Spleen (tissue), 11 donors: ENCODE results near the gene SH3BP1. TPM values are rescaled to one million over a fixed set of nuclear protein-coding genes. Genes with fewer than 3 reads are reported as not detected.
A peak's percentile ranks its signal among the peaks of the same experiment; 100 is the strongest.

Source experiments
- DNase-seq: peaks from one replicate; pipeline ENCODE4 v3.0.0-alpha.2; 2020
- H3K27ac ChIP-seq, 8 donors: fragments of 200-600 bp; sonication (generic) in 7 of 8; 1 replicate in 4 of 8; 2 replicates in 4 of 8; pipeline versions ENCODE4 v1.5.0 to v1.8.0; 2016 to 2021; ENCODE audit warnings: inconsistent platforms in 4 of 8, mild to moderate bottlenecking in 4 of 8, moderate library complexity in 1 of 8
- H3K27me3 ChIP-seq, 7 donors: fragments of 200-600 bp; sonication (generic) in 6 of 7; replicated peaks in 1 of 7; 1 replicate in 4 of 7; 2 replicates in 3 of 7; pipeline versions ENCODE4 v1.5.0 to v1.8.0; 2016 to 2021; ENCODE audit warnings: inconsistent platforms in 3 of 7, mild to moderate bottlenecking in 1 of 7
- H3K36me3 ChIP-seq, 6 donors: fragments of 200-600 bp; sonication (generic) in 5 of 6; 1 replicate in 4 of 6; 2 replicates in 2 of 6; pipeline versions ENCODE4 v1.5.0 to v1.8.0; 2016 to 2021; ENCODE audit warnings: inconsistent platforms in 2 of 6
- H3K4me1 ChIP-seq, 6 donors: fragments of 200-600 bp; sonication (generic) in 5 of 6; 1 replicate in 3 of 6; 2 replicates in 3 of 6; pipeline versions ENCODE4 v1.5.0 to v1.8.0; 2016 to 2021; ENCODE audit warnings: inconsistent platforms in 3 of 6
- H3K4me3 ChIP-seq, 8 donors: fragments of 200-600 bp; sonication (generic) in 7 of 8; 1 replicate in 4 of 8; 2 replicates in 4 of 8; pipeline versions ENCODE4 v1.5.0 to v1.8.0; 2016 to 2021; ENCODE audit warnings: inconsistent platforms in 4 of 8, mild to moderate bottlenecking in 4 of 8, moderate library complexity in 2 of 8
- H3K9me3 ChIP-seq, 8 donors: fragments of 200-600 bp; sonication (generic) in 7 of 8; 1 replicate in 4 of 8; 2 replicates in 4 of 8; pipeline versions ENCODE4 v1.5.0 to v1.8.0; 2016 to 2021; ENCODE audit warnings: inconsistent platforms in 4 of 8
- CTCF ChIP-seq, 11 experiments: fragments of 200-600 bp in 7 of 11; fragments of 450-650 bp in 4 of 11; sonication (generic) in 4 of 11; IDR thresholded peaks in 8 of 11; conservative IDR thresholded peaks in 3 of 11; 1 replicate in 7 of 11; 2 replicates in 4 of 11; pipeline versions ENCODE4 v1.4.0 to v1.8.0; 2016 to 2021; ENCODE audit warnings: antibody characterized with exemption in 11 of 11, inconsistent platforms in 4 of 11, mild to moderate bottlenecking in 1 of 11
- POLR2A ChIP-seq, 3 donors: fragments of 450-650 bp; IDR thresholded peaks; one replicate each; pipeline ENCODE4 v1.5.1; 2017; ENCODE audit warnings: antibody characterized with exemption in 3 of 3, mild to moderate bottlenecking in 1 of 3
- POLR2AphosphoS5 ChIP-seq, 3 donors: sonication (generic); formaldehyde crosslinking; IDR thresholded peaks; one replicate each; pipeline ENCODE4 v1.5.1; 2017; ENCODE audit warnings: antibody characterized with exemption in 3 of 3
- WGBS, 5 donors: extraction: QIAGEN DNeasy Blood & Tissue Kit in 3 of 5; methylation state at CpG; one replicate each; pipeline versions ENCODE4 v1.1.5 to v1.1.7; 2013 to 2018; 5-methylcytosine and 5-hydroxymethylcytosine counted together
- intact Hi-C: fragments of 100-400 bp; cut with DNase I; formaldehyde crosslinking; loops from one replicate; pipeline ENCODE4 v1.15.0; 2023; ENCODE audit warnings: low total_unique reads
- polyA plus RNA-seq, 3 donors: library from polyadenylated mRNA; stranded (reverse); fragments of 200-250 nt; gene quantifications; one replicate each; pipeline ENCODE4 v1.2.1, GENCODE V29; 2013
- total RNA-seq, 7 donors: library from RNA; depleted of rRNA in 3 of 7; stranded (reverse); fragments of >200 nt in 3 of 7; fragmentation: NEBNext Ultra II Directional in 4 of 7; extraction: Animal tissue kit (Norgen Biotek cat#: 25700) in 4 of 7; gene quantifications; one replicate each; pipeline versions ENCODE4 v1.1.0 to v1.2.1, GENCODE V29; 2016 to 2021
- donor health status: healthy with polysubstance abuse.
- donor health status: DM: no; HTN: no; CAD: no; lungs with moderate emphysema.
- donor health status: DM: no; HTN: no; CAD: no.
- donor health status: Bipolar disorder and iron deficiency.
- donor health status: healthy.
- donor health status: DM: no; HTN: no; CAD: no.
- donor health status: DM: yes; HTN: yes; CAD: no.

Gene SH3BP1
- total and polyA plus RNA-seq, 10 donors, result 17.7 to 78.9 (median 57.2) TPM

GRCh38 chr22:37611207-37611606, 28.3 kb upstream of the SH3BP1 start:
- peaks cover 0 to 3% (median 0%) of the 10 kb centered on the region in 7 donors for H3K27me3 ChIP-seq
- 79 to 87% (median 81%) methylated on average over 6 of the region's 6 CpGs for WGBS, 5 donors
- no peaks in the 10 kb centered on the region for H3K9me3 ChIP-seq
- peak overlapping the region in 6 of 8 donors; percentile 91 to 98 (median 96) for H3K27ac ChIP-seq
- intact Hi-C loops, result no loop called here
- peaks cover 27 to 70% (median 46%) of the 10 kb centered on the region in 6 donors for H3K4me1 ChIP-seq
- H3K4me3 ChIP-seq, result no peak overlapping the region
- TF ChIP-seq POLR2A (IDR thresholded peaks at IDR 0.05) (no peak), CTCF (IDR thresholded peaks at IDR 0.05 in 8 of 11, conservative IDR thresholded peaks at IDR 0.05 in 3 of 11) (no peak), POLR2AphosphoS5 (IDR thresholded peaks at IDR 0.05) (no peak)
- H3K36me3 ChIP-seq, result peaks cover 0 to 36% (median 21%) of the 10 kb centered on the region in 6 donors
- no peak for DNase-seq

- Histone ChIP-seq H3K4me3 (no peak overlapping the region), H3K27ac (peak overlapping the region in 5 of 8 donors; percentile 29 to 74 (median 37)), H3K27me3 (no peaks in the 10 kb centered on the region), H3K4me1 (peaks cover 1 to 30% (median 11%) of the 10 kb centered on the region in 6 donors), H3K36me3 (peaks cover 0 to 88% (median 64%) of the 10 kb centered on the region in 6 donors), H3K9me3 (no peaks in the 10 kb centered on the region)
- no peak for DNase-seq
- TF ChIP-seq POLR2AphosphoS5 (IDR thresholded peaks at IDR 0.05) (peak in 2 of 3 donors; percentile 19 to 48), CTCF (IDR thresholded peaks at IDR 0.05 in 8 of 11, conservative IDR thresholded peaks at IDR 0.05 in 3 of 11) (no peak), POLR2A (IDR thresholded peaks at IDR 0.05) (no peak)
- intact Hi-C loops, result no loop called here
- 85 to 93% (median 88%) methylated on average over 15 to 27 of the region's 27 CpGs for WGBS, 5 donors
These were observed 23.0 kb upstream of the SH3BP1 start for GRCh38 chr22:37616201-37617083.

- Histone ChIP-seq H3K4me1 (peaks cover 0 to 35% (median 7%) of the 10 kb centered on the region in 6 donors), H3K36me3 (peaks cover 0 to 98% (median 69%) of the 10 kb centered on the region in 6 donors), H3K9me3 (no peaks in the 10 kb centered on the region), H3K4me3 (no peak overlapping the region), H3K27ac (peak overlapping the region in 5 of 8 donors; percentile 25 to 74 (median 48)), H3K27me3 (no peaks in the 10 kb centered on the region)
- WGBS, 5 donors, result 92 to 100% (median 94%) methylated on average over 1 of the region's 1 CpG
- no peak for DNase-seq
- intact Hi-C loops, result no loop called here
- TF ChIP-seq POLR2AphosphoS5 (IDR thresholded peaks at IDR 0.05), result no peak
- no peak for TF ChIP-seq POLR2A (IDR thresholded peaks at IDR 0.05)
- no peak for TF ChIP-seq CTCF (IDR thresholded peaks at IDR 0.05 in 8 of 11, conservative IDR thresholded peaks at IDR 0.05 in 3 of 11)
These were observed 22.0 kb upstream of the SH3BP1 start for GRCh38 chr22:37617431-37617830.

GRCh38 chr22:37618072-37618656, 21.3 kb upstream of the SH3BP1 start:
- intact Hi-C loops, result no loop called here
- peak; percentile 83 for DNase-seq
- 76 to 90% (median 81%) methylated on average over 14 of the region's 14 CpGs for WGBS, 5 donors
- Histone ChIP-seq H3K9me3 (no peaks in the 10 kb centered on the region), H3K4me3 (no peak overlapping the region), H3K27me3 (no peaks in the 10 kb centered on the region), H3K4me1 (peaks cover 1 to 37% (median 6%) of the 10 kb centered on the region in 6 donors), H3K36me3 (peaks cover 0 to 100% (median 71%) of the 10 kb centered on the region in 6 donors), H3K27ac (peak overlapping the region in 7 of 8 donors; percentile 15 to 74 (median 48))
- no peak for TF ChIP-seq CTCF (IDR thresholded peaks at IDR 0.05 in 8 of 11, conservative IDR thresholded peaks at IDR 0.05 in 3 of 11)
- peak; percentile 43 to 64 (median 44) for TF ChIP-seq POLR2AphosphoS5 (IDR thresholded peaks at IDR 0.05)
- no peak for TF ChIP-seq POLR2A (IDR thresholded peaks at IDR 0.05)
